Left lung (tissue), 10 donors: ENCODE data around the gene SYT3. TPM values are rescaled to one million over a fixed set of nuclear protein-coding genes. Genes with fewer than 3 reads are reported as not detected.
A peak's percentile ranks its signal among the peaks of the same experiment; 100 is the strongest.

ENCODE experiments used
- ATAC-seq: fragments of 200-7000 bp; cut with Tn5 transposase; one replicate; pipeline ENCODE4 v1.9.1; 2020; ENCODE audit warnings: moderate library complexity
- DNase-seq, 4 donors: peaks; one replicate each; pipeline ENCODE4 v3.0.0-alpha.2; 2013 to 2020
- H3K27ac ChIP-seq, 2 donors: fragments of 200-600 bp; sonication (generic) in 1 of 2; one replicate each; pipeline versions ENCODE4 v1.5.0 to v1.8.0; 2020 to 2021
- H3K27me3 ChIP-seq, 2 donors: fragments of 200-600 bp; sonication (generic) in 1 of 2; one replicate each; pipeline versions ENCODE4 v1.5.0 to v1.8.0; 2020 to 2021
- H3K36me3 ChIP-seq, 2 donors: fragments of 200-600 bp; sonication (generic) in 1 of 2; one replicate each; pipeline versions ENCODE4 v1.5.0 to v1.8.0; 2020 to 2021
- H3K4me1 ChIP-seq, 2 donors: fragments of 200-600 bp; one replicate each; pipeline ENCODE4 v1.8.0; 2021
- H3K4me3 ChIP-seq, 2 donors: fragments of 200-600 bp; sonication (generic) in 1 of 2; one replicate each; pipeline versions ENCODE4 v1.5.0 to v1.8.0; 2020 to 2021; ENCODE audit warnings: mild to moderate bottlenecking in 1 of 2
- H3K9me3 ChIP-seq, 2 donors: fragments of 200-600 bp; sonication (generic) in 1 of 2; one replicate each; pipeline versions ENCODE4 v1.5.0 to v1.8.0; 2020 to 2021
- CTCF ChIP-seq, 2 donors: fragments of 200-600 bp; sonication (generic) in 1 of 2; IDR thresholded peaks; one replicate each; pipeline versions ENCODE4 v1.5.0 to v1.8.0; 2021; ENCODE audit warnings: antibody characterized with exemption in 2 of 2
- intact Hi-C, 2 donors: fragments of 100-400 bp; cut with DNase I; formaldehyde crosslinking; loops; one replicate each; pipeline versions ENCODE4 v1.11.2 to v1.14.2; 2022
- polyA plus RNA-seq, 6 donors: library from polyadenylated mRNA; unstranded; fragments of 120-200 nt; gene quantifications; one replicate each; pipeline ENCODE4 v1.2.1, GENCODE V29; 2013; ENCODE audit not compliant: insufficient read length in 6 of 6
- total RNA-seq, 2 donors: library from RNA; stranded (reverse); fragmentation: NEBNext Ultra II Directional; extraction: Animal tissue kit (Norgen Biotek cat#: 25700); gene quantifications; one replicate each; pipeline ENCODE4 v1.2.1, GENCODE V29; 2021
- donor health status: DM: no; HTN: yes; CAD: no.
- donor health status: DM: no; HTN: no; CAD: no.

The SYT3 gene
- total and polyA plus RNA-seq, 8 donors, result 0.08 to 1.5 (median 0.26) TPM

GRCh38 chr19:50670102-50670380 lies 30.4 kb upstream of the SYT3 start:
- TF ChIP-seq CTCF (IDR thresholded peaks at IDR 0.05), result no peak
- H3K27me3 ChIP-seq, result peaks cover 46 to 100% of the 10 kb centered on the region in 2 donors
- no peak for DNase-seq
- H3K9me3 ChIP-seq, result no peaks in the 10 kb centered on the region
- no peak overlapping the region for H3K4me3 ChIP-seq
- intact Hi-C loops, result no loop called here
- no peak overlapping the region for H3K27ac ChIP-seq
- no peak for ATAC-seq
- H3K36me3 ChIP-seq, result no peaks in the 10 kb centered on the region
- H3K4me1 ChIP-seq, result no peaks in the 10 kb centered on the region

- Histone ChIP-seq H3K9me3 (no peaks in the 10 kb centered on the region), H3K27me3 (peaks cover 48 to 100% of the 10 kb centered on the region in 2 donors), H3K4me3 (no peak overlapping the region), H3K36me3 (no peaks in the 10 kb centered on the region), H3K4me1 (no peaks in the 10 kb centered on the region), H3K27ac (no peak overlapping the region)
- intact Hi-C loops, result no loop called here
- DNase-seq, result no peak
- peak; percentile 49 for ATAC-seq
- peak; percentile 59 to 65 for TF ChIP-seq CTCF (IDR thresholded peaks at IDR 0.05)
Observed at GRCh38 chr19:50669302-50670101, 29.8 kb upstream of the SYT3 start.

GRCh38 chr19:50668879-50669278 lies 29.2 kb upstream of the SYT3 start:
- Histone ChIP-seq H3K27ac (no peak overlapping the region), H3K4me3 (no peak overlapping the region), H3K4me1 (no peaks in the 10 kb centered on the region), H3K36me3 (no peaks in the 10 kb centered on the region), H3K27me3 (peaks cover 48 to 100% of the 10 kb centered on the region in 2 donors), H3K9me3 (no peaks in the 10 kb centered on the region)
- ATAC-seq (no peak), DNase-seq (no peak)
- intact Hi-C loops, result no loop called here
- TF ChIP-seq CTCF (IDR thresholded peaks at IDR 0.05), result no peak

- Histone ChIP-seq H3K27ac (no peak overlapping the region), H3K27me3 (peaks cover 48 to 99% of the 10 kb centered on the region in 2 donors), H3K4me1 (no peaks in the 10 kb centered on the region), H3K36me3 (no peaks in the 10 kb centered on the region), H3K9me3 (no peaks in the 10 kb centered on the region), H3K4me3 (no peak overlapping the region)
- no peak for ATAC-seq
- TF ChIP-seq CTCF (IDR thresholded peaks at IDR 0.05), result no peak
- intact Hi-C loops, result no loop called here
- DNase-seq, result no peak
Observed at GRCh38 chr19:50668416-50668815, 28.7 kb upstream of the SYT3 start.

GRCh38 chr19:50667759-50668231 lies 28.1 kb upstream of the SYT3 start:
- Histone ChIP-seq H3K4me3 (no peak overlapping the region), H3K27ac (no peak overlapping the region), H3K36me3 (no peaks in the 10 kb centered on the region), H3K9me3 (no peaks in the 10 kb centered on the region), H3K27me3 (peaks cover 48 to 99% of the 10 kb centered on the region in 2 donors), H3K4me1 (no peaks in the 10 kb centered on the region)
- TF ChIP-seq CTCF (IDR thresholded peaks at IDR 0.05), result no peak
- ATAC-seq (no peak), DNase-seq (no peak)
- intact Hi-C loops, result no loop called here
